HG02759 (cell line): Measurements from ENCODE around the gene CES2.
A peak's percentile ranks its signal among the peaks of the same experiment; 100 is the strongest.
"Not testable (repeated sequence)": the region's sequence is repeated elsewhere in the genome, so short reads cannot be mapped to it uniquely, and the experiment has no call there.

Experiments used
- ATAC-seq: cut with Tn5 transposase; IDR thresholded peaks from one replicate; pipeline ENCODE4 v1.9.1; 2021; ENCODE audit warnings: mild to moderate bottlenecking, moderate library complexity; ENCODE audit not compliant: unreplicated experiment

CES2 gene

GRCh38 chr16:66934138-66934838 lies 1.0 kb upstream of the CES2 start, which contains the start of gene CIAO2B:
TSS of gene CIAO2B (minus strand) at chr16:66934402. CDS start at chr16:66934364, 38 bp downstream.
- ATAC-seq: peak; percentile 87

GRCh38 chr16:66934839-66935313 lies 440 bp upstream of the CES2 start:
- ATAC-seq: peak; percentile 14

- ATAC-seq: no peak
Measured at GRCh38 chr16:66936462-66936861, 1.1 kb downstream of the CES2 start.

GRCh38 chr16:66936889-66937554 lies 1.7 kb downstream of the CES2 start:
- ATAC-seq: no peak

- no peak for ATAC-seq
Measured at GRCh38 chr16:66937725-66938337, 2.5 kb downstream of the CES2 start.

- no peak for ATAC-seq
Measured at GRCh38 chr16:66939366-66939765, 4.0 kb downstream of the CES2 start.

- no peak for ATAC-seq
Measured at GRCh38 chr16:66940236-66940635, 4.9 kb downstream of the CES2 start.

- no peak for ATAC-seq
Measured at GRCh38 chr16:66942981-66943380, 7.7 kb downstream of the CES2 start.

GRCh38 chr16:66943426-66944053 lies 8.2 kb downstream of the CES2 start:
- no peak for ATAC-seq

- no peak for ATAC-seq
Measured at GRCh38 chr16:66944054-66944441, 8.7 kb downstream of the CES2 start.

GRCh38 chr16:66944971-66945370 lies 9.7 kb downstream of the CES2 start:
- ATAC-seq: not testable (repeated sequence)

- ATAC-seq: no peak
Measured at GRCh38 chr16:66945939-66946338, 10.6 kb downstream of the CES2 start.

GRCh38 chr16:66946541-66946940 lies 11.2 kb downstream of the CES2 start:
- no peak for ATAC-seq

- ATAC-seq: no peak
Measured at GRCh38 chr16:66946974-66947301, 11.6 kb downstream of the CES2 start.

GRCh38 chr16:66947302-66948065 lies 12.2 kb downstream of the CES2 start:
- ATAC-seq: peak; percentile 65

GRCh38 chr16:66948134-66948836 lies 13.0 kb downstream of the CES2 start:
- no peak for ATAC-seq

GRCh38 chr16:66948837-66949225 lies 13.5 kb downstream of the CES2 start:
- no peak for ATAC-seq

- ATAC-seq: no peak
Measured at GRCh38 chr16:66949472-66949871, 14.2 kb downstream of the CES2 start.

- no peak for ATAC-seq
Measured at GRCh38 chr16:66950437-66950836, 15.1 kb downstream of the CES2 start.
